T-helper 2 cell treated with Interferon-gamma antibody and Interleukin-4, amounts not matched to agents 5 μg/mL and 100 μg/mL, for 36 hours (primary cell): Measurements from ENCODE around the gene YIF1B.
"Not testable (repeated sequence)": the region's sequence is repeated elsewhere in the genome, so short reads cannot be mapped to it uniquely, and the experiment has no call there.

Source experiments
- DNase-seq: peaks from one replicate; pipeline ENCODE4 v3.0.0; 2021; ENCODE audit warnings: low spot score
- H3K27ac Mint-ChIP-seq: one replicate; pipeline ENCODE4 v1.8.0; 2021; ENCODE audit warnings: mild to moderate bottlenecking, mixed read lengths
- H3K27me3 Mint-ChIP-seq: one replicate; pipeline ENCODE4 v1.8.0; 2021; ENCODE audit warnings: low read depth, mixed read lengths
- H3K36me3 Mint-ChIP-seq: one replicate; pipeline ENCODE4 v1.8.0; 2021; ENCODE audit warnings: low read depth, mixed read lengths
- H3K4me1 Mint-ChIP-seq: one replicate; pipeline ENCODE4 v1.8.0; 2021; ENCODE audit warnings: low read depth, mixed read lengths
- H3K4me3 Mint-ChIP-seq: one replicate; pipeline ENCODE4 v1.8.0; 2022; ENCODE audit warnings: mild to moderate bottlenecking, moderate library complexity, mixed read lengths
- H3K9me3 Mint-ChIP-seq: one replicate; pipeline ENCODE4 v1.8.0; 2021; ENCODE audit warnings: mixed read lengths

The YIF1B gene

DNA sequence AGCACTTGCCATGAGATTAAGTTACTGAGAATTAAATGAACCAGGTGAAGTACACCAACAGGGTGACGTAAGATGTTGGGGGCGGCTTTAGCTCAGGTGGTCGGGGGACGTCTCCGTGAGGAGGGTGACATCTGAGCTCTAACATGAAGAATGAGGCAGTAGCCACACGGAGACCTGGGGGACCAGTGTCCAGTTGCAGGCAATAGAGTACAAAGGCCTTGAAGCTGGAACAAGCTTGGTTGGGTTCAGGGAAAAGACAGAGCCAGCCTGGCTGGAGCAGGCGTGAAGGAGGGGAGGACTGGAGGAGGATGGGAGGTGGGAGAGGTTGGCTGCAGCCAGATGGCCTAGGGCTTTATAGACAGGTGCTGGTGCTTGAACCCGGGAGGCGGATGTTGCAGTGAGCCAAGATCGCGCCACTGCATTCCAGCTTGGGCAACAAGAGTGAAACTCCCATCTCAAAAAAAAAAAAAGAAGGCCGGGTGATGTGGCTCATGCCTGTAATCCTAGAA is 49.8 kb downstream of the YIF1B start:
- Mint-ChIP-seq H3K4me3 (peak overlapping the region; percentile 93), H3K27ac (peak overlapping the region; percentile 96), H3K27me3 (no peaks in the 10 kb centered on the region), H3K9me3 (no peaks in the 10 kb centered on the region), H3K4me1 (peaks cover 51% of the 10 kb centered on the region), H3K36me3 (peaks cover 1% of the 10 kb centered on the region)
- no peak for DNase-seq

DNA sequence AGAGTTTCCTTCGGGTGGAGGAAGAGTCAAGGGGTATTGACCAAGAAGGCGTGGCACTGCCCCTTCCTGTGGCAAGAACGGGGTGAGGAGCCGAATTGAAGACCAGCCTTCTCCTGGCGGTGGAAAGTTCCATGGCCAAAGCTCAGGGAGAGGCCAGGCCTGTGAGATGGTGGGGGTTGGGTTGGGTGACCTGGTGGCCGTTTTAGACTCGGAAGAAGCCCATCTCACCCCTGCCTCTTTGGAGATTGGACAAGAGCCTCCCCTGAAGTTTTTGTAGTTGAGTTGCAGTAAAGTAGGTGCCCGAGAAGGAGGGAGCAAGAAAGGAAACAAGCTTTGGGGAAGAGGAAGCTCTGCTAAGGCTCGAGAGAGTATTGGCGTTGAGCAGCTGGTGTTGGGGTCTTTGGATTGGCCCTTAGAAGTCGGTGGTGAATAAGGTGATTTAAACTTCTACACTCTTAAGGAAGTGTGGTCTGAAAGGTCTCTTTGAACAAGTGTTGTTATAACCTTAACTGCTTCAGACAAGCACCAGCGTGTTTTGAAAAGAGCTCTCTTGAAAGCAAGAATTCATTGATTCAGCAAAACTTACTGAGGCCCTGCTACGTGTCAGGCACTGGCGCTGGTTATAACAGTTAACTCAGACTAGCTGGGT is 50.4 kb downstream of the YIF1B start:
- Mint-ChIP-seq H3K4me3 (peak overlapping the region; percentile 93), H3K36me3 (no peaks in the 10 kb centered on the region), H3K9me3 (no peaks in the 10 kb centered on the region), H3K27me3 (no peaks in the 10 kb centered on the region), H3K4me1 (peaks cover 47% of the 10 kb centered on the region), H3K27ac (peak overlapping the region; percentile 96)
- no peak for DNase-seq

DNA sequence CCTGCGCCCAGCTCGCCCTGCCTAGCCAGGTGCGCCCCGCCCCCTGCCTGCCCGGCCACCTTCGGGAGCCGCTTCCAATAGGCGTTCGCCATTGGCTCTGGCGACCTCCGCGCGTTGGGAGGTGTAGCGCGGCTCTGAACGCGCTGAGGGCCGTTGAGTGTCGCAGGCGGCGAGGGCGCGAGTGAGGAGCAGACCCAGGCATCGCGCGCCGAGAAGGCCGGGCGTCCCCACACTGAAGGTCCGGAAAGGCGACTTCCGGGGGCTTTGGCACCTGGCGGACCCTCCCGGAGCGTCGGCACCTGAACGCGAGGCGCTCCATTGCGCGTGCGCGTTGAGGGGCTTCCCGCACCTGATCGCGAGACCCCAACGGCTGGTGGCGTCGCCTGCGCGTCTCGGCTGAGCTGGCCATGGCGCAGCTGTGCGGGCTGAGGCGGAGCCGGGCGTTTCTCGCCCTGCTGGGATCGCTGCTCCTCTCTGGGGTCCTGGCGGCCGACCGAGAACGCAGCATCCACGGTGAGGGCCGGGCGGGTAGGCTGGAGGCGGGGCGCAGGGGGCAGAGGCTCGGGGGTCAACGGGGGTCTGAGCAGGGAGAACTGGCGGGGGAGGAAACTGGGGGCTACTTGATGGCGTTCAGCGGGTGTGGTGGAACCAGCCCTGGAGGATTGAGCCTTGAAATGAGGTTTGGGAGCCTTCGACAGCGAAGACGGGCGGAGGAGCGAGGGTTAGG is 51.1 kb downstream of the YIF1B start, which contains the start of gene SPINT2:
Gene SPINT2, plus strand, starts transcription at position 88 of the 727 bp plus-strand sequence. Its CDS starts 320 bp downstream, at position 408.
- Mint-ChIP-seq H3K4me1 (peaks cover 42% of the 10 kb centered on the region), H3K9me3 (no peaks in the 10 kb centered on the region), H3K27me3 (no peaks in the 10 kb centered on the region), H3K36me3 (no peaks in the 10 kb centered on the region), H3K4me3 (peak within 1 kb of the TSS; percentile 93), H3K27ac (peak within 1 kb of the TSS; percentile 96)
- no peak for DNase-seq

DNA sequence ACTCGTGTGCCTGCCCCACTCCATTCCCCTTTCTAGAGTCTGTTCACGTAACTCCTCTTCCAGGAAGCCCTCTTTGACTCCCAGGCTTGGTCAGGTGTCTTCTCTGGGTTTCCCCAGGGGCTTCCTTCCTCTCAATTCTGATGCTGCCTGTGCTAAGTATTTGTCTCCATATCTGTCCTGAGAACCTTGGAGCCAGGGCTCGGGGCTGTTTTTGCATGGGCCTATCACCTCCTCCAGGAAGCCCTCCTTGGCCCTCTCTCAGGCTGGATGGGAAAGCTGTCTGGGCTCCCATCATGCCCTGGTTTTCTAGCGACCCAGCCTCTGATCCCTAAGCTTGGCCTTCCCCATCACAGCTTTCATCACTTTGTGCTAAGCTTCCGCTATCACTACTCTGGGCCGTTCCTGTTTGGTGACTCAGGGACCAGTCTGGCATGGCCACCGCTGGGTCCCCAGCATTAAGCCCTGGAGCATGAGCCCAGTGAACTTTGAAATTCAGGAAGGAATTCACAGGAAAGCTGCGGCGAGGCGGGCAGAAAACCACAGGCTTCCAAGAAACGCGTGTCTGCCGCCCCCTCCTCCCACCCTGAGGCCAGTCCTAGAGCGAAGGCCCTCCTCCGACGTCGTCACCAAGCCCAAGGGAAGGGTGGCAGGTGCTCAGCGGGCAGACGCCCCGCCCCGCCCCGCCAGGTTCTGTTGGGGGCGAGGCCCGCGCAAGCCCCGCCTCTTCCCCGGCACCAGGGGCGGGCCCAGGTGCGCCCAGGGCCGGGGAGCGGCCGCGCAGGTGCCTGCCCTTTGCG is 51.9 kb downstream of the YIF1B start:
- peak overlapping the region; percentile 95 for H3K27ac Mint-ChIP-seq
- no peaks in the 10 kb centered on the region for H3K27me3 Mint-ChIP-seq

DNA sequence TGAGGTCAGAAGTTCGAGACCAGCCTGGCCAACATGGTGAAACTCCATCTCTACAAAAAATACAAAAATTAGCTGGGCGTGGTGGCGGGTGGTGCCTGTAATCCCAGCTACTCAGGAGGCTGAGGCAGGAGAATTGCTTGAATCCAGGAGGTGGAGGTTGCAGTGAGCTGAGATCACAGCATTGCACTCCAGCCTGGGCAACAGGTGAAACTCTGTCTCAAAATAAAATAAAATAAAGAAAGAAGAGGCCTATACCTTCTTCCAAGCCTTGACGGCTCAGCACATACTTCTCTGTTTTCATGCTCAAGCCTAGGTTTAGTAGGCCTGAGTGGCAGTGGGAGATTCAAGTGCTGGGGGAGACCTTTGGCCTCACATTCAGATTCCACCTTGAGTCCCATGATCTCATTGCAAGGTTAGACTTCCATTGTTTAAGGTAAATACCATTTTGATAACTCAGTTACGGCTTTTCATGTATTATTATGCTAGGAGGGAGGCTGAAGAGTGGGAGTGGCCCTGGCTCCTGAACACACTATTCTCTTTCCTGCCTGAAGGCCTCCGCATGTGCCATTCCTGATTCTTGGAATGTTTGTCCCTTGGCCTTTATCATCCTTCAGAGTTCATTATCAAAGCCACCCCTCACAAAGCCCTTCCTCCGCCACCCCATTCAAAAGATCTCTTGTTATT is 53.0 kb downstream of the YIF1B start:
- no peak overlapping the region for H3K4me3 Mint-ChIP-seq
- no peaks in the 10 kb centered on the region for H3K27me3 Mint-ChIP-seq
- no peak for DNase-seq
- H3K4me1 Mint-ChIP-seq, result peaks cover 34% of the 10 kb centered on the region
- H3K36me3 Mint-ChIP-seq, result no peaks in the 10 kb centered on the region
- H3K9me3 Mint-ChIP-seq, result no peaks in the 10 kb centered on the region
- peak overlapping the region; percentile 61 for H3K27ac Mint-ChIP-seq

More for the DNA sequence above, 51.9 kb downstream of the YIF1B start:
- H3K9me3 Mint-ChIP-seq, result no peaks in the 10 kb centered on the region
- H3K36me3 Mint-ChIP-seq, result no peaks in the 10 kb centered on the region
- peak overlapping the region; percentile 87 for H3K4me3 Mint-ChIP-seq
- peak; percentile 86 for DNase-seq
- H3K4me1 Mint-ChIP-seq, result peaks cover 42% of the 10 kb centered on the region

DNA sequence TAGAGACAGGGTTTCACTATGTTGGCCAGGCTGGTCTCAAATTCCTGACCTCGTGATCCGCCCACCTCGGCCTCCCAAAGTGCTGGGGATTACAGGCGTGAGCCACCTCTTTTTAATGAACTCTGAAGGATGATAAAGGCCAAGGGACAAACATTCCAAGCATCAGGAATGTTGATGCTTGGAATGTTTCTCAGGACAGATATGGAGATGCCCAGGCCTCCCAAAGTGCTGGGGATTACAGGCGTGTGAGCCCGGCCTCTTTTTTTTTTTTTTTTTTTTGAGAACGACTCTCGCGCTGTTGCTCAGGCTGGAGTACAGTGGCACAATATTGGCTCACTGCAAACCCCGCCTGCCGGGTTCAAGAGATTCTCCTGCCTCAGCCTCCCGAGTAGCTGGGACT is 53.8 kb downstream of the YIF1B start:
- H3K4me1 Mint-ChIP-seq, result peaks cover 28% of the 10 kb centered on the region
- not testable (repeated sequence) for H3K27ac Mint-ChIP-seq, H3K27me3 Mint-ChIP-seq, H3K4me3 Mint-ChIP-seq, H3K36me3 Mint-ChIP-seq, DNase-seq, H3K9me3 Mint-ChIP-seq

DNA sequence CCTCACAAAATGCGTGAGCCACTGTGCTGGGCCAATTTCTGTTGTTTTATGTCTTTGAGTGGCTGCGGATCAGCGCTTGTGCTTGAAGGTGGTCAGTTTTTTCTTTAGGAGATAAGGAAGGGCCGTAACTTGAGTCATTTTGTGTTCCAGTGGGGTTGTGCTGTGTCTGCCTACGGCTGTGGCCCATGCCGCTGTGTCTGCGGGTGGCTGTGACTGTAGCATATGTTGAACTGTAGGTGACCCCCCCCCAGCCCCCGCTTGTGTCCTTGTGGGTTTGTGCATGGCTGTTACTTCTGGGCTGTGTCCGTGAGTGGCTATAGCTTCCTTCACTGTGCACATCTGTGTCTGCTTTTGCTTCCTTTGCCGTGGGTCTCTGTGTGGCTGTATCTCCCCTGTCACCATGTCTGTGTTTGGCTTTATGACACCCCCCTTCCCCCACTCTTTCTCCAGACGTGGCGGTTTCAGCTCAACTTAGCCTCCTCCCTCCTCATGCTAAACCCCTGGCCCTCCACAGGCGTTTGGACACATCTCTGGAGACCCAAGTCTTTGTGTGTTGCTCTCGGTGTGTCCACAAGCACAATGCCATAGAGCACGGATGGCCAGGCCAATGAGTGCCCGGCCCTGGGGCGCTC is 60.2 kb downstream of the YIF1B start:
- Mint-ChIP-seq H3K9me3 (no peaks in the 10 kb centered on the region), H3K36me3 (peaks cover 13% of the 10 kb centered on the region), H3K4me1 (peaks cover 20% of the 10 kb centered on the region), H3K4me3 (peak overlapping the region; percentile 74), H3K27me3 (no peaks in the 10 kb centered on the region), H3K27ac (peak overlapping the region; percentile 38)
- DNase-seq, result peak; percentile 27

DNA sequence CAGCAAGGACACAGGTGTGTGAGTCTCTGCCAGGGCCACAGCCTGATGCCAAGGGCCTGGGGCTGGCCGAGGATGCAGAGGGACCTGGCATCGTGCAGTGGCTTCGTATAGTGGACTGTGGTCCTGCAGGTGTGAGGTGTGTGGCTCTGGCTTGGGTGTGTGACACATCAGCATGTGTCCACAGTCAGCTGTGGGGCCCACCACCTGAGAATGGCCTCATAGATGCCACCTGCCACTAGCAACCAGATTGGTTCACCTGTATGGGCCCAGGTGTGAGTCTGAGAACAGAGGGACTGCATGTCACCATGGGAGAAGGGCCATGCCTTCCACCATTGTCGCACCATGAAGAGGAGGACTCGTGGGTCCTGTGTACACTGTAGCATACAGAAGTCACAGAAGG is 62.0 kb downstream of the YIF1B start:
- peaks cover 22% of the 10 kb centered on the region for H3K4me1 Mint-ChIP-seq
- peaks cover 15% of the 10 kb centered on the region for H3K36me3 Mint-ChIP-seq
- H3K27me3 Mint-ChIP-seq, result no peaks in the 10 kb centered on the region
- H3K27ac Mint-ChIP-seq, result peak overlapping the region; percentile 72
- DNase-seq, result no peak
- H3K9me3 Mint-ChIP-seq, result no peaks in the 10 kb centered on the region
- peak overlapping the region; percentile 74 for H3K4me3 Mint-ChIP-seq
